Activated T-helper 2 cell treated with anti-CD3 and anti-CD28 coated beads, Interferon-gamma antibody, Interleukin-2, Interleukin-4, amounts not matched to agents 10 μg/mL and 5 μg/mL and 100 μg/mL, durations not matched to agents 14 hours and 24 hours and 36 hours (primary cell): ENCODE measurements around the gene TRIM8. TPM values are rescaled to one million over a fixed set of nuclear protein-coding genes. Genes with fewer than 3 reads are reported as not detected.

Experiments
- DNase-seq: peaks from one replicate; pipeline ENCODE4 v3.0.0; 2021; ENCODE audit warnings: low spot score
- H3K27ac Mint-ChIP-seq: one replicate; pipeline ENCODE4 v1.8.0; 2021; ENCODE audit warnings: mixed read lengths
- H3K27me3 Mint-ChIP-seq: one replicate; pipeline ENCODE4 v1.8.0; 2021; ENCODE audit warnings: low read depth, mixed read lengths
- H3K36me3 Mint-ChIP-seq: one replicate; pipeline ENCODE4 v1.8.0; 2021; ENCODE audit warnings: low read depth, mixed read lengths
- H3K4me1 Mint-ChIP-seq: one replicate; pipeline ENCODE4 v1.8.0; 2021; ENCODE audit warnings: low read depth, mixed read lengths
- H3K4me3 Mint-ChIP-seq: one replicate; pipeline ENCODE4 v1.8.0; 2021; ENCODE audit warnings: low read depth, mild to moderate bottlenecking, moderate library complexity, mixed read lengths
- H3K9me3 Mint-ChIP-seq: one replicate; pipeline ENCODE4 v1.8.0; 2021; ENCODE audit warnings: mixed read lengths
- intact Hi-C: fragments of 100-400 bp; cut with micrococcal nuclease; formaldehyde crosslinking; loops from one replicate; pipeline ENCODE4 v1.15.1; 2023
- total RNA-seq: library from RNA; stranded (reverse); gene quantifications from 2 replicates; pipeline ENCODE4 v1.2.3, GENCODE V29; 2022

Gene TRIM8
- total RNA-seq, 1 donor from 2014 or later = 82.9 TPM

- Mint-ChIP-seq H3K4me1 (peaks cover 4% of the 10 kb centered on the region), H3K27ac (no peak overlapping the region)
Measured at GRCh38 chr10:102604439-102604841, 39.8 kb upstream of the TRIM8 start.

GRCh38 chr10:102605712-102606111, 38.6 kb upstream of the TRIM8 start:
- intact Hi-C loops = no loop called here
- peaks cover 5% of the 10 kb centered on the region for H3K4me1 Mint-ChIP-seq
- no peak overlapping the region for H3K27ac Mint-ChIP-seq
- peaks cover 4% of the 10 kb centered on the region for H3K36me3 Mint-ChIP-seq
- no peaks in the 10 kb centered on the region for H3K27me3 Mint-ChIP-seq
- H3K4me3 Mint-ChIP-seq = no peak overlapping the region
- no peaks in the 10 kb centered on the region for H3K9me3 Mint-ChIP-seq
- no peak for DNase-seq

More at GRCh38 chr10:102604439-102604841, 39.8 kb upstream of the TRIM8 start:
- H3K4me3 Mint-ChIP-seq = no peak overlapping the region
- no peaks in the 10 kb centered on the region for H3K27me3 Mint-ChIP-seq
- intact Hi-C loops = no loop called here
- DNase-seq = no peak
- peaks cover 4% of the 10 kb centered on the region for H3K36me3 Mint-ChIP-seq
- H3K9me3 Mint-ChIP-seq = no peaks in the 10 kb centered on the region

GRCh38 chr10:102608487-102608886, 35.8 kb upstream of the TRIM8 start:
- DNase-seq = no peak
- Mint-ChIP-seq H3K36me3 (peaks cover 4% of the 10 kb centered on the region), H3K4me1 (peaks cover 15% of the 10 kb centered on the region), H3K27ac (no peak overlapping the region), H3K9me3 (no peaks in the 10 kb centered on the region), H3K4me3 (no peak overlapping the region), H3K27me3 (no peaks in the 10 kb centered on the region)
- intact Hi-C loops = no loop called here

DNA sequence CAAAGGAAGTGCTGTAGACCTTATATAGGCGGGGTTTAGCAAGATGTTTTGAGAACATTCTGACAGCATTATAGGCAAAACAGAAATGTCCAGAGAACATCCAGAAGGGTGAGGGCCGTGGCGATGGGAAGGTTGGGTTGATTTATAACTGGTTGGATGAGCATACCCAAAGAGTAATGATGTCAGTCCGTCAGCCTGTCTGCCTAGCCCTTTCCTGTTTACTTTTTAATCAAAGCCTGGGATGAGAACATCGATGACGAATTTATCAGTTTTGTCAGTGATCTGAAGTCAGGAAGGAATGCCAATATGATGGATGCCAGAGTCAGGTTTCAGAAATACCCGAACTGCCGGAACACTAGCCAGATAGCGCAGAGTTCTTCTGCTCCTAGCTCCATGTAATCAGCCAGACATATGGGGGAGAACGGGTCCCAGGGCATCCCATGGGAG, 33.8 kb upstream of the TRIM8 start:
- no peak overlapping the region for H3K4me3 Mint-ChIP-seq

DNA sequence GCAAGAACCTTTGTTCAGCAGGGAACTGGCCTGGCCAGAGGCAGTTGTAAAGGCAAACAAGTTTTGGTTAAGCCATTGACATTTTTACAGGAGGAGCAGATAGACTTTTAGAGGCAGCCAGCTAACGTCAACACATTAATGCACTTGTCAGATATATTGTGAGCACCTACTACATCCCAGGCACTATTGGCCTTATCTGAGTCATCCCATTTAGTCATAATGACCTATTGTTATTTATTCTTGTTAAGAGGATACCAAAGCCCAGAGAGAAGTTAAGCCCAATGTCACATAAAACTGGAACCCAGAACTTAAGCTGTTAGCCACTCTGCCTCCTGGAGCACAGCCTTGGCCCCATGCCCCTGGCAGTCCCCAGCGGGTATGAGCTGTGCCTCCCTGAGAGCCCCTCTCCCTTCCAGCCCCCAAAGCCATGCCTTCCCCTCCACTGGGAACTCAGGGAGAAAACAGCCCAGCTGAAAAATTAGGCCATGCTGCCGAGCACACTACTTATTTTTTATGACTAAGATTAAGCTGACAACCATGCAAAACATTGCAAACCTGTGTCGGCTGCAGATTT, 32.7 kb upstream of the TRIM8 start:
- intact Hi-C loops = no loop called here
- Mint-ChIP-seq H3K36me3 (peaks cover 6% of the 10 kb centered on the region), H3K27ac (no peak overlapping the region), H3K4me3 (no peak overlapping the region), H3K9me3 (no peaks in the 10 kb centered on the region), H3K4me1 (peaks cover 11% of the 10 kb centered on the region), H3K27me3 (no peaks in the 10 kb centered on the region)
- DNase-seq = no peak

More for the DNA sequence above, 33.8 kb upstream of the TRIM8 start:
- peaks cover 11% of the 10 kb centered on the region for H3K4me1 Mint-ChIP-seq
- intact Hi-C loops = no loop called here
- no peaks in the 10 kb centered on the region for H3K27me3 Mint-ChIP-seq
- no peak overlapping the region for H3K27ac Mint-ChIP-seq
- peaks cover 3% of the 10 kb centered on the region for H3K36me3 Mint-ChIP-seq
- no peak for DNase-seq
- H3K9me3 Mint-ChIP-seq = no peaks in the 10 kb centered on the region

- DNase-seq = no peak
- Mint-ChIP-seq H3K9me3 (no peaks in the 10 kb centered on the region), H3K4me3 (no peak overlapping the region), H3K4me1 (peaks cover 11% of the 10 kb centered on the region), H3K27ac (peak overlapping the region; percentile 74), H3K27me3 (no peaks in the 10 kb centered on the region), H3K36me3 (peaks cover 9% of the 10 kb centered on the region)
- intact Hi-C loops = no loop called here
Measured at GRCh38 chr10:102612964-102613275, 31.4 kb upstream of the TRIM8 start.

- Mint-ChIP-seq H3K9me3 (no peaks in the 10 kb centered on the region), H3K36me3 (peaks cover 9% of the 10 kb centered on the region), H3K27me3 (no peaks in the 10 kb centered on the region), H3K27ac (peak overlapping the region; percentile 74), H3K4me3 (no peak overlapping the region), H3K4me1 (peaks cover 11% of the 10 kb centered on the region)
- intact Hi-C loops = no loop called here
- DNase-seq = no peak
Measured at GRCh38 chr10:102613286-102613685, 31.0 kb upstream of the TRIM8 start.

DNA sequence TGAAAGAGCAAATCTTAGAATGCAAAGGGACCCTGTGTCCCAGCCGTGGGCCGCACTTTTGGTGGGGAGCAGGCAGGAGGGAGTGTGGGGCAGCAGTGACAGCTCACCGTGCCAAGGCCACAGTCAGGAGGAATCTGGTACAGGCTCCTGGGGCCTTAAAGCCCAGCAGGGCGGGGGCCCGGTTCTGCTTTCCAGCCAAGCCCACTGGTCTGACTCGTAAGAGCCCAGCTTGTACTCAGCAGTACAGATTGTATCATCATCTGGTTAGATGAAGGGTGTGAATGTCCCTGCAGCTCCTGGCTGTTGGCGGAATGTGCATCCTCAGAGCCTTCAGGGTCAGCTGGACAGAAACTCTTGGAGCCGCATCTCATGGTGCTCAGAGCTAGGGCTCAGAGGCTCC, 30.5 kb upstream of the TRIM8 start:
- intact Hi-C loops = no loop called here
- no peak overlapping the region for H3K27ac Mint-ChIP-seq
- H3K27me3 Mint-ChIP-seq = no peaks in the 10 kb centered on the region
- H3K4me1 Mint-ChIP-seq = peaks cover 11% of the 10 kb centered on the region
- H3K4me3 Mint-ChIP-seq = no peak overlapping the region
- H3K36me3 Mint-ChIP-seq = peaks cover 9% of the 10 kb centered on the region
- H3K9me3 Mint-ChIP-seq = no peaks in the 10 kb centered on the region
- no peak for DNase-seq

DNA sequence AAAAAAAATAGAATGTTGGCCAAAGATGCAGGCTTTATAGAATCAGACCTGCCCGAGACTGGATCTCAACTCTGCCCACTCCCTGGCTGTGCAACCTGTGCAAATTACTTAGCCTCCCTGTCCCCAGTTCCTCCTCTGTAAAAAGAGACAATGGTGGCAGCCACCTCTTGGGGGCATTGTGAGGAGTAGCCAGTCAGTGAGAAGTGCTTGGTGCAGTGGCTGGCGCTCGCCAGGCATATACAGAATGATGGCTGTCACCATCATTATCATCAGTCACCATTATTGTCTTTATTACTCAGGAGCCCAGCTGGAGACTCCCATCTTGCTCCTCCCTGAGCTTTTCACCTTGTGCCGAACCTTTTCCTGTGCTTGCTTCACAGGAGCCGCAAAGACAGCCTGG, 29.4 kb upstream of the TRIM8 start:
- peaks cover 9% of the 10 kb centered on the region for H3K36me3 Mint-ChIP-seq
- H3K4me3 Mint-ChIP-seq = no peak overlapping the region
- no peaks in the 10 kb centered on the region for H3K9me3 Mint-ChIP-seq
- peaks cover 11% of the 10 kb centered on the region for H3K4me1 Mint-ChIP-seq
- DNase-seq = no peak
- no peak overlapping the region for H3K27ac Mint-ChIP-seq
- no peaks in the 10 kb centered on the region for H3K27me3 Mint-ChIP-seq
- intact Hi-C loops = no loop called here

DNA sequence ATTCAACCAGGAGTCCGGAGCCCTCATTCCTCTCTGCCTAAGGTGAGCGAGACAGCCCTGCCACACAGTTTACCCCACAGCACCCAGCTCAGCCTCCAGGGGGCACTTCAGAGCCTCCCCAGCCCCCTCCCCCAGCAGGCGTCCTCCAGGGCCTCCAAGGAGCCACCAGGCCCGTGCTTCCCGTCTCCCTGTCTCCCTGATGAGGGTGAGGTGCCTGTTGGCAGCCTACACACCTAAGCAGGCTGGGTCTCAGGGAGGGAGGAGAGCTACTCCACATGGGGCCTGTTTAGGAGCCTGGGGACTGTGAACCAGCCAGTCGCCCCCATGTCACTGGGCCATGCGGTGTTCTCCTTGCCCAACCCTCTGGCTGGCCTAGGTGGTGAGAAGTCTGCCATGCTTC, 28.9 kb upstream of the TRIM8 start:
- intact Hi-C loops = no loop called here
- peaks cover 9% of the 10 kb centered on the region for H3K36me3 Mint-ChIP-seq
- no peak overlapping the region for H3K27ac Mint-ChIP-seq
- H3K4me1 Mint-ChIP-seq = peaks cover 11% of the 10 kb centered on the region
- H3K4me3 Mint-ChIP-seq = no peak overlapping the region
- DNase-seq = no peak
- no peaks in the 10 kb centered on the region for H3K9me3 Mint-ChIP-seq
- H3K27me3 Mint-ChIP-seq = no peaks in the 10 kb centered on the region

- Mint-ChIP-seq H3K9me3 (no peaks in the 10 kb centered on the region), H3K4me3 (no peak overlapping the region), H3K27ac (peak overlapping the region; percentile 4), H3K36me3 (peaks cover 9% of the 10 kb centered on the region), H3K4me1 (peaks cover 7% of the 10 kb centered on the region), H3K27me3 (no peaks in the 10 kb centered on the region)
- intact Hi-C loops = no loop called here
- DNase-seq = no peak
Measured at GRCh38 chr10:102616066-102616770, 28.1 kb upstream of the TRIM8 start.

DNA sequence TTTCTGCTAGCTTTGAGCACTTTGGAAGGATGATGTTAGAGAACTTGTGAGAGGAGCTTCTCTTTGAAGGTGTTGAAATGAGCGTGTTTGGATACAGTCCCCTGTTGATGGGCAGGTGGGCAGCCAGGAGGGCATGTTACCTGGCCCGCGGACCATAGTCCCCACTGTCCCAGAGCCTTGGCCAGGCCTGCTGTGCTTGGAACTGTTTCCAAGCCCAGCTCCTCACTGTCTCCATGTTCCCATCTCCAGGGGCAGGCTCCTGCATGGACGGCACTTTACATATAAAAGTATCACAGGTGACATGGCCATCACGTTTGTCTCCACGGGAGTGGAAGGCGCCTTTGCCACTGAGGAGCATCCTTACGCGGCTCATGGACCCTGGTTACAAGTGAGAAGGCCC, 27.2 kb upstream of the TRIM8 start:
- no peak for DNase-seq
- intact Hi-C loops = no loop called here
- H3K9me3 Mint-ChIP-seq = no peaks in the 10 kb centered on the region
- H3K4me3 Mint-ChIP-seq = no peak overlapping the region
- no peak overlapping the region for H3K27ac Mint-ChIP-seq
- H3K4me1 Mint-ChIP-seq = peaks cover 7% of the 10 kb centered on the region
- peaks cover 9% of the 10 kb centered on the region for H3K36me3 Mint-ChIP-seq
- H3K27me3 Mint-ChIP-seq = no peaks in the 10 kb centered on the region

DNA sequence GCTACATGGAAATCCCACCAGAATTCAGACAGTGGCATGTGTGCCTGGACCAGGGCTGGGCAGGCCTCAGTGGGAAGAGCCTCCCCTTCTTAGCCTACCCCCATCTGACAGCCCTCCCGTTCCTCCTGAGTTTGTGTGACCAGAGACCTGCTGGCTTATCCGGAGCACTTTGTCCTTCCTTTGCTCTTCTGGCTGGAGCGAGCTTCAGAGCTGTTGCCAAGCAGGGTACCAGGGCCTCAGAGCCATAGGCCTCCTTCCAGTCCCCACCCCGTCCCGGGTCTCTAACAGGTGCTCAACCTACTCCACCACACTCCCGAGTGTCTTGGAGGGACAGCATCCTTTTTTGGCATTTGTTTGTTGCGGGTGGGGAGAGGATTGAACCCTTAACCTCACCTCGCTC, 26.5 kb upstream of the TRIM8 start:
- Mint-ChIP-seq H3K27ac (no peak overlapping the region), H3K4me1 (peaks cover 3% of the 10 kb centered on the region), H3K27me3 (no peaks in the 10 kb centered on the region), H3K4me3 (no peak overlapping the region), H3K9me3 (no peaks in the 10 kb centered on the region), H3K36me3 (peaks cover 9% of the 10 kb centered on the region)
- intact Hi-C loops = no loop called here
- no peak for DNase-seq
